K562 (cell line): ENCODE data around the gene CD164L2. TPM values are rescaled to one million over a fixed set of nuclear protein-coding genes. Genes with fewer than 3 reads are reported as not detected.

Experiments used
- CAMTA2 ChIP-seq: fragments of 250-450 bp; sonication (Bioruptor Pico); conservative IDR thresholded peaks from 2 replicates; pipeline ENCODE4 v1.5.1; 2022
- CHD4 ChIP-seq: fragments of 200-600 bp; sonication (generic); IDR thresholded peaks from 3 replicates; pipeline ENCODE4 v1.6.1; 2012; ENCODE audit warnings: low read depth, mild to moderate bottlenecking, mixed read lengths, low read length, inconsistent platforms; ENCODE audit not compliant: insufficient read depth, insufficient replicate concordance, poor library complexity, severe bottlenecking
- CTBP1 ChIP-seq: fragments of 450-650 bp; IDR thresholded peaks from 2 replicates; pipeline ENCODE4 v1.6.1; 2016; ENCODE audit warnings: borderline replicate concordance
- FOSL1 ChIP-seq: fragments of 200-800 bp; sonication (Bioruptor generic); conservative IDR thresholded peaks from 2 replicates; pipeline ENCODE4 v1.6.1; 2016; ENCODE audit warnings: missing genetic modification characterization, missing compliant biosample characterization
- HDAC1 ChIP-seq, 2 experiments: fragments of 450-650 bp; IDR thresholded peaks; 2 replicates each; pipeline ENCODE4 v1.6.1; 2016 to 2017; ENCODE audit warnings: inconsistent platforms in 1 of 2, mild to moderate bottlenecking in 1 of 2, moderate library complexity in 1 of 2
- KHSRP ChIP-seq: fragments of 450-650 bp; IDR thresholded peaks from 2 replicates; pipeline ENCODE4 v1.6.1; 2017
- L3MBTL2 ChIP-seq: fragments of 450-650 bp; IDR thresholded peaks from 2 replicates; pipeline ENCODE4 v1.6.1; 2016; ENCODE audit warnings: mild to moderate bottlenecking, moderate library complexity
- NFIC ChIP-seq: fragments of 450-650 bp; IDR thresholded peaks from 2 replicates; pipeline ENCODE4 v1.6.1; 2017; ENCODE audit warnings: mild to moderate bottlenecking, inconsistent platforms
- NFXL1 ChIP-seq: fragments of 450-650 bp; formaldehyde crosslinking; IDR thresholded peaks from 2 replicates; pipeline ENCODE4 v1.4.0; 2021; ENCODE audit warnings: mild to moderate bottlenecking
- PHF20 ChIP-seq: fragments of 450-650 bp; IDR thresholded peaks from 2 replicates; pipeline ENCODE4 v1.6.1; 2018; ENCODE audit not compliant: partially characterized antibody
- RBM15 ChIP-seq: fragments of 200-400 bp; formaldehyde crosslinking; IDR thresholded peaks from 2 replicates; pipeline ENCODE4 v1.6.1; 2018; ENCODE audit warnings: mild to moderate bottlenecking, low read length, moderate library complexity; ENCODE audit not compliant: insufficient read depth
- TBP ChIP-seq: optimal IDR thresholded peaks from 2 replicates; pipeline ENCODE3; 2011; ENCODE audit warnings: low read depth, low read length, improper control_type of control experiment
- ZNF395 ChIP-seq: fragments of 200-800 bp; sonication (Bioruptor generic); IDR thresholded peaks from 2 replicates; pipeline ENCODE4 v1.6.1; 2017; ENCODE audit warnings: missing genetic modification characterization, missing compliant biosample characterization
- ZNF518B ChIP-seq: fragments of 250-450 bp; sonication (Bioruptor Pico); IDR thresholded peaks from 2 replicates; pipeline ENCODE4 v1.5.0; 2021; ENCODE audit warnings: mild to moderate bottlenecking, moderate library complexity
- polyA plus RNA-seq, 8 experiments: library from polyadenylated mRNA; depleted of rRNA in 4 of 8; stranded (reverse) in 5 of 8; unstranded in 3 of 8; fragments of >200 nt; fragmentation: Nextera tagmentation in 2 of 8; fragmentation: Illumina TruSeq in 1 of 8; extraction: Ambion mirVana in 2 of 8; extraction: Trizol in 1 of 8; gene quantifications; 2 replicates each; pipeline versions ENCODE4 v1.2.1 to v1.2.3, GENCODE V29; 2011 to 2014; ENCODE audit warnings: inconsistent platforms in 1 of 8, missing spikeins in 1 of 8
- total RNA-seq, 7 experiments: library from RNA; depleted of rRNA in 6 of 7; stranded (reverse); fragments of >200 nt in 6 of 7; fragmentation: Illumina TruSeq in 2 of 7; extraction: Trizol in 2 of 7; gene quantifications; 2 replicates each; pipeline versions ENCODE4 v1.2.1 to v1.2.3, GENCODE V29; 2011 to 2021; ENCODE audit warnings: low replicate concordance in 1 of 7
- TF ChIP-seq, protein P1 (sequence below): sonication (generic); formaldehyde crosslinking; IDR thresholded peaks from 2 replicates; pipeline ENCODE4 v1.8.0; 2023; ENCODE audit warnings: mild to moderate bottlenecking, missing genetic modification reagents
- TF ChIP-seq, protein P2 (sequence below): fragments of 250-450 bp; sonication (Bioruptor Pico); IDR thresholded peaks from 2 replicates; pipeline ENCODE4 v1.4.0; 2020; ENCODE audit warnings: mild to moderate bottlenecking, moderate library complexity, borderline replicate concordance

Gene CD164L2
- total and polyA plus RNA-seq, 9 of the 15 experiments (the other 6 are each of a cell fraction or from before 2014, with no cell fraction given): 0.08 to 0.92 (median 0.38) TPM; not detected in 1

DNA sequence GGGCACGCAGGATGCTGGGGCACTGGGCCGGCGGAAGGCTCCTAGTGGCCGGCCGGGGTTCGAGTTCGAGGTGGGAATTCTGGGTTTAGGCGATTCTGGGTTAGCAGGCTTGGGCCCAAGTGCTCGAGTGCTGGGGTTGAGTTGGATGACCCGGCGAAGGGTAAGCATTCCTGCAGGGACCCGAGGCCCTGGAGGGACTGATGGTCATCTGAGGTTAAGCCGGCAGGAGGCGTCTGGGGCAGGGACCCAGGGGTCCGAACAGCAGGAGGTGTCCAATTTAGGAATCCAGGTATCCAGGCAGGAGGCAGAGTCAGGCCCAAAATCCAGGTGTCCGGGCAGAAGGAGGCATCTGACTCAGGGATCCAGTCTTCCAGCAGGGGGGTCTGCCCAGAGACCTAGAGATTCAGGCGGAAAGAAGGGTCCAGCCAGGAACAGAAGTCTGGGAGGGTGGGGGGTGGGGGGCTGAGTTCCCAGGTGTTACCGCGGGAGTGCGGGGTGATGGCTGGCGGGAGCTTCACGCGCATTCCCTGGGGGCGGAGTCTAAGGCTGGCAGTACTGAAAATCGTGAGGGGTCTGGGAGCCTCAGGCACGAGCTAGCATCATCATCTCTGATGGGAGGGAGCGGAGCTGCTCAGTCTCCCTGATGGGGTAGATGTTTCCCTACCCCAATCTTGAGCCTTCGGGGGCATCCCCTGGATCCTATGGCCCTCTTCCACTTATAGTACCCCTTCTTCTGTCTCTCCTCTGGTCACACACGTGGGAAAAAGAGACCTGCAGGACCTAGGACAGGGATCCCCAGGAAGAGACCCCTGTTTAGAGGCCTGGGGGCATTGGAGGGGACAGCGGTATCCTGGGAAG, 9.9 kb upstream of the CD164L2 start (continued):
- TF ChIP-seq ZNF395 (CRISPR knock-in tag) (no peak), TBP (no peak), PHF20 (no peak), NFIC (peak; percentile 39; the same call in 1 of the 2 replicates), KHSRP (no peak), ZNF518B (no peak), FOSL1 (tag) (peak; percentile 91), HDAC1 (IDR thresholded peaks at IDR 0.05) (peak in 1 of 2 experiments; percentile 17; a peak in 2 of 4 replicates), L3MBTL2 (no peak), CHD4 (peak; percentile 80), CTBP1 (no peak), NFXL1 (CRISPR knock-in tag) (no peak), RBM15 (no peak), CAMTA2 (CRISPR knock-in tag) (0 out of 2 replicates have a peak, but pooled peaks have one; percentile 73)
- TF ChIP-seq, protein P1, sequence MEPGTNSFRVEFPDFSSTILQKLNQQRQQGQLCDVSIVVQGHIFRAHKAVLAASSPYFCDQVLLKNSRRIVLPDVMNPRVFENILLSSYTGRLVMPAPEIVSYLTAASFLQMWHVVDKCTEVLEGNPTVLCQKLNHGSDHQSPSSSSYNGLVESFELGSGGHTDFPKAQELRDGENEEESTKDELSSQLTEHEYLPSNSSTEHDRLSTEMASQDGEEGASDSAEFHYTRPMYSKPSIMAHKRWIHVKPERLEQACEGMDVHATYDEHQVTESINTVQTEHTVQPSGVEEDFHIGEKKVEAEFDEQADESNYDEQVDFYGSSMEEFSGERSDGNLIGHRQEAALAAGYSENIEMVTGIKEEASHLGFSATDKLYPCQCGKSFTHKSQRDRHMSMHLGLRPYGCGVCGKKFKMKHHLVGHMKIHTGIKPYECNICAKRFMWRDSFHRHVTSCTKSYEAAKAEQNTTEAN (CRISPR knock-in tag): no peak
- TF ChIP-seq, protein P2, sequence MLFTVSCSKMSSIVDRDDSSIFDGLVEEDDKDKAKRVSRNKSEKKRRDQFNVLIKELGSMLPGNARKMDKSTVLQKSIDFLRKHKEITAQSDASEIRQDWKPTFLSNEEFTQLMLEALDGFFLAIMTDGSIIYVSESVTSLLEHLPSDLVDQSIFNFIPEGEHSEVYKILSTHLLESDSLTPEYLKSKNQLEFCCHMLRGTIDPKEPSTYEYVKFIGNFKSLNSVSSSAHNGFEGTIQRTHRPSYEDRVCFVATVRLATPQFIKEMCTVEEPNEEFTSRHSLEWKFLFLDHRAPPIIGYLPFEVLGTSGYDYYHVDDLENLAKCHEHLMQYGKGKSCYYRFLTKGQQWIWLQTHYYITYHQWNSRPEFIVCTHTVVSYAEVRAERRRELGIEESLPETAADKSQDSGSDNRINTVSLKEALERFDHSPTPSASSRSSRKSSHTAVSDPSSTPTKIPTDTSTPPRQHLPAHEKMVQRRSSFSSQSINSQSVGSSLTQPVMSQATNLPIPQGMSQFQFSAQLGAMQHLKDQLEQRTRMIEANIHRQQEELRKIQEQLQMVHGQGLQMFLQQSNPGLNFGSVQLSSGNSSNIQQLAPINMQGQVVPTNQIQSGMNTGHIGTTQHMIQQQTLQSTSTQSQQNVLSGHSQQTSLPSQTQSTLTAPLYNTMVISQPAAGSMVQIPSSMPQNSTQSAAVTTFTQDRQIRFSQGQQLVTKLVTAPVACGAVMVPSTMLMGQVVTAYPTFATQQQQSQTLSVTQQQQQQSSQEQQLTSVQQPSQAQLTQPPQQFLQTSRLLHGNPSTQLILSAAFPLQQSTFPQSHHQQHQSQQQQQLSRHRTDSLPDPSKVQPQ (CRISPR knock-in tag): no peak
